HG03039 (cell line): ENCODE data around the gene IL17RC.

ENCODE experiments used
- ATAC-seq: cut with Tn5 transposase; IDR thresholded peaks from one replicate; pipeline ENCODE4 v1.9.1; 2021; ENCODE audit warnings: mild to moderate bottlenecking, moderate library complexity; ENCODE audit not compliant: unreplicated experiment

Gene IL17RC

GRCh38 chr3:9942934-9943690 lies 26.2 kb downstream of the IL17RC start:
- ATAC-seq: no peak

- ATAC-seq: no peak
Measured at GRCh38 chr3:9944271-9944670, 27.4 kb downstream of the IL17RC start.

GRCh38 chr3:9945358-9945757 lies 28.5 kb downstream of the IL17RC start:
- no peak for ATAC-seq

- no peak for ATAC-seq
Measured at GRCh38 chr3:9946112-9947024, 29.5 kb downstream of the IL17RC start.

- ATAC-seq: no peak
Measured at GRCh38 chr3:9947025-9947995, 30.4 kb downstream of the IL17RC start.

- no peak for ATAC-seq
Measured at GRCh38 chr3:9948586-9948985, 31.7 kb downstream of the IL17RC start.

- no peak for ATAC-seq
Measured at GRCh38 chr3:9949115-9949514, 32.2 kb downstream of the IL17RC start.

GRCh38 chr3:9949626-9950025 lies 32.7 kb downstream of the IL17RC start:
- ATAC-seq: no peak

- ATAC-seq: no peak
Measured at GRCh38 chr3:9951126-9951525, 34.2 kb downstream of the IL17RC start.

GRCh38 chr3:9951598-9951961 lies 34.7 kb downstream of the IL17RC start:
- no peak for ATAC-seq

- peak; percentile 59 for ATAC-seq
Measured at GRCh38 chr3:9951962-9952805, 35.3 kb downstream of the IL17RC start, which contains the start of gene PRRT3. TSS of gene PRRT3 (minus strand) at chr3:9952408. CDS start at chr3:9950115, 2,293 bp downstream.

GRCh38 chr3:9955067-9955502 lies 38.2 kb downstream of the IL17RC start:
- no peak for ATAC-seq

- no peak for ATAC-seq
Measured at GRCh38 chr3:9955611-9956352, 38.9 kb downstream of the IL17RC start.

- no peak for ATAC-seq
Measured at GRCh38 chr3:9957214-9957613, 40.3 kb downstream of the IL17RC start.

- ATAC-seq: no peak
Measured at GRCh38 chr3:9965200-9965875, 48.4 kb downstream of the IL17RC start.

- no peak for ATAC-seq
Measured at GRCh38 chr3:9966841-9967240, 49.9 kb downstream of the IL17RC start.

GRCh38 chr3:9969632-9970019 lies 52.7 kb downstream of the IL17RC start:
- no peak for ATAC-seq

GRCh38 chr3:9970020-9970652 lies 53.2 kb downstream of the IL17RC start:
- no peak for ATAC-seq
